ENCODE measurements around the gene MUC5B.
"Not testable (repeated sequence)": the region's sequence is repeated elsewhere in the genome, so short reads cannot be mapped to it uniquely, and the experiment has no call there.

MUC5B gene

DNA sequence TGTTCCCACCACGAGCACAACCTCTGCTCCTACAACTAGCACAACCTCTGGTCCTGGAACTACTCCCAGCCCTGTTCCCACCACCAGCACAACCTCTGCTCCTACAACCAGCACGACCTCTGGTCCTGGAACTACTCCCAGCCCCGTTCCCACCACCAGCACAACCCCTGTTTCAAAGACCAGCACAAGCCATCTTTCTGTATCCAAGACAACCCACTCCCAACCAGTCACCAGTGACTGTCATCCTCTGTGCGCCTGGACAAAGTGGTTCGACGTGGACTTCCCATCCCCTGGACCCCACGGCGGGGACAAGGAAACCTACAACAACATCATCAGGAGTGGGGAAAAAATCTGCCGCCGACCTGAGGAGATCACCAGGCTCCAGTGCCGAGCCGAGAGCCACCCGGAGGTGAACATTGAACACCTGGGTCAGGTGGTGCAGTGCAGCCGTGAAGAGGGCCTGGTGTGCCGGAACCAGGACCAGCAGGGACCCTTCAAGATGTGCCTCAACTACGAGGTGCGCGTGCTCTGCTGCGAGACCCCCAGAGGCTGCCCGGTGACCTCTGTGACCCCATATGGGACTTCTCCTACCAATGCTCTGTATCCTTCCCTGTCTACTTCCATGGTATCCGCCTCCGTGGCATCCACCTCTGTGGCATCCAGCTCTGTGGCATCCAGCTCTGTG is 30.9 kb upstream of the MUC5B start:
- not testable (repeated sequence) for DNase-seq

DNA sequence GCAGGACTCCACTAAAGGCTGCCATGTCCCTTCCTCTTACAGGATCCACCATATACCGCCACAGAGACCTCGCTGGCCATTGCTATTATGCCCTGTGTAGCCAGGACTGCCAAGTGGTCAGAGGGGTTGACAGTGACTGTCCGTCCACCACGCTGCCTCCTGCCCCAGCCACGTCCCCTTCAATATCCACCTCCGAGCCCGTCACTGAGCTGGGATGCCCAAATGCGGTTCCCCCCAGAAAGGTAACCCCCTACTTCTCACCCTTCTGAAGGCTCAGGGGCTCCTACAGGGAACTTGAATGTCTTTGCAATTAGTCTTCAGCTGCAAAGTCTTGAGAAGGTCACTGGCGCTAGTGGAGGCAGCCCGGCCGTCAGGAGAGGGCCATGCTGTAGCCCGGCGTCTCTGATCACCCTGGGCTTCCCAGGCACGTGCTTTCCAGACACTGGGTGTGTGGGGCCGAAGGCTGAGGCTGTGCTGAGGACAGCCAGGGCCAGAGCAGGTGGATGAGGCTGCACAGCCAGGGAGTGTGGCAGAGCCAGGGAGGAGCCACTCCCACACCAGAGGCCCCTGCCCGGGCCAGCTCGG is 30.0 kb upstream of the MUC5B start:
- no peak for DNase-seq

DNA sequence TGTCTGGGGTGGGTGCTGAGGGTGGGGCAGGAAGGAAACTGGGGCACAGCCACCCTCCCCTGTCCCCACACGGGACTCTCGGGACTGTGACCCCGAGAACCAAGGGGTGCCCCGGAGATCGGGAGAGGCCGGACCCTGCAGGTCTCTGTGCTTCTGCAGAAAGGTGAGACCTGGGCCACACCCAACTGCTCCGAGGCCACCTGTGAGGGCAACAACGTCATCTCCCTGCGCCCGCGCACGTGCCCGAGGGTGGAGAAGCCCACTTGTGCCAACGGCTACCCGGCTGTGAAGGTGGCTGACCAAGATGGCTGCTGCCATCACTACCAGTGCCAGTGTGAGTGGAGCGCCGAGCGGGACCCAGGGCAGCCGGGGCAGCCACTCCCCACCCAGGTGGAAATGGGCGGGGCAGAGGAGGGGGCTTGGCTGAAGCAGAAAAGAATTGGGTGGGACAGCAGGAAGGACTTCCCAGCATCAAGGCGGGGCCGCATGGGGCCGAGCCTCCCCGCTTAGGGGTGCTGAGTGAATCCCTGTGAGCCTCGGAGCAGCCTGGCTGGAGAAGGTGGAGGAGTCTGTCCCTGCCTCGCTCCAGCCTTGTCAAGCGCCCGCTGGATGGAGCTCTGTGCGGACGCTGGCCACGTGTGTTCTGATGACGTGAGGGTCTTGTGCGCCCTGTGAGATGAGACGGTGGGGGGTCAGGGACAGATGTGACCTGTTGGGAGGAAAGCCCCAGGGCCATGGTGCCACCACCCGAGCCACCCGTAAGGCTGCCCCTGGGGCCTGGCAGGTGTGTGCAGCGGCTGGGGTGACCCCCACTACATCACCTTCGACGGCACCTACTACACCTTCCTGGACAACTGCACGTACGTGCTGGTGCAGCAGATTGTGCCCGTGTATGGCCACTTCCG is 29.3 kb upstream of the MUC5B start:
- DNase-seq = no peak

DNA sequence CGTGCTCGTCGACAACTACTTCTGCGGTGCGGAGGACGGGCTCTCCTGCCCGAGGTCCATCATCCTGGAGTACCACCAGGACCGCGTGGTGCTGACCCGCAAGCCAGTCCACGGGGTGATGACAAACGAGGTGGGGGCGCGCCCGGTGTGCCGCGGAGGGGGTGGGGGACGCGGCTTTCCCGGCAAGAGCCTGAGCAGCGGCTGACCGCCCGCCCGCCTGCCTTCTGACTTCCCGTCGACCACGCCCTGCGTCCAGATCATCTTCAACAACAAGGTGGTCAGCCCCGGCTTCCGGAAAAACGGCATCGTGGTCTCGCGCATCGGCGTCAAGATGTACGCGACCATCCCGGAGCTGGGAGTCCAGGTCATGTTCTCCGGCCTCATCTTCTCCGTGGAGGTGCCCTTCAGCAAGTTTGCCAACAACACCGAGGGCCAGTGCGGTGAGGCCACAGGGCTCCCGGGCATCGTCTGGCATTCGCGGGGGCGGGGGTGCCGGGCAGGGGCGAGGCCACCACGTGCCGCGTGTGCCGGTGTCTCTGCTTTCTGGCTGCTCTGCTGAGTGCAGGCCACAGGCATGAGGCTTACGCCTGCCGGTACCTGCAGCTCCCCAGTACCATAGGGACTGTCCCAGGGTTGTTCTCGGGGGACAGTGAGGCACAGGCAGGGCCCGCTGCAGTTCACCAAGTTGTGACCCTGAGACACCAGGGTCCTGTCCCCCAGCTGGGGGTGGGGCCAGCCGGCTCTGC is 28.5 kb upstream of the MUC5B start:
- DNase-seq = no peak

DNA sequence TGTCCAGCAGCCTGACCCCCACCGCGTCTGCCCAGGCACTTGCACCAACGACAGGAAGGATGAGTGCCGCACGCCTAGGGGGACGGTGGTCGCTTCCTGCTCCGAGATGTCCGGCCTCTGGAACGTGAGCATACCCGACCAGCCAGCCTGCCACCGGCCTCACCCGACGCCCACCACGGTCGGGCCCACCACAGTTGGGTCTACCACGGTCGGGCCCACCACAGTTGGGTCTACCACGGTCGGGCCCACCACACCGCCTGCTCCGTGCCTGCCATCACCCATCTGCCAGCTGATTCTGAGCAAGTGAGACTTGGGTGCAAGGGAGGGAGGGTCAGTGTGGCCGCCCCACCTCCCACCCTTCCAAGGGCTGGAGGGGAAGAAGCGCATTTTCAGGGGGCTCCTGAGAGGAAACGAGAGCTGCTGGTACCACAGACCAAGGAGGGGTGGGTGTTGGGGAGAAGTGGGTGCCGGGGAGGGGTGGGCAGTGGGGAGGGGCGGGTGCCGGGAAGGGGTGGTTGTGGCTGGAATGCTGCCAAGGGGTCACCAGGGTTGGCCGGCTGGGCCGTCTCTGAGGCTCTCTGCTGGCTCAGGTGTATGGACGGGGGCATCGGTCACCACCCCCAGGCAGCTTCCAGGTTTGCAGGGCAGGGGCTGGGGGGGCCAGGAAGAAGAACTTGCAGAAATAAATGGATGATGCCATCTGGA is 27.7 kb upstream of the MUC5B start:
- no peak for DNase-seq

DNA sequence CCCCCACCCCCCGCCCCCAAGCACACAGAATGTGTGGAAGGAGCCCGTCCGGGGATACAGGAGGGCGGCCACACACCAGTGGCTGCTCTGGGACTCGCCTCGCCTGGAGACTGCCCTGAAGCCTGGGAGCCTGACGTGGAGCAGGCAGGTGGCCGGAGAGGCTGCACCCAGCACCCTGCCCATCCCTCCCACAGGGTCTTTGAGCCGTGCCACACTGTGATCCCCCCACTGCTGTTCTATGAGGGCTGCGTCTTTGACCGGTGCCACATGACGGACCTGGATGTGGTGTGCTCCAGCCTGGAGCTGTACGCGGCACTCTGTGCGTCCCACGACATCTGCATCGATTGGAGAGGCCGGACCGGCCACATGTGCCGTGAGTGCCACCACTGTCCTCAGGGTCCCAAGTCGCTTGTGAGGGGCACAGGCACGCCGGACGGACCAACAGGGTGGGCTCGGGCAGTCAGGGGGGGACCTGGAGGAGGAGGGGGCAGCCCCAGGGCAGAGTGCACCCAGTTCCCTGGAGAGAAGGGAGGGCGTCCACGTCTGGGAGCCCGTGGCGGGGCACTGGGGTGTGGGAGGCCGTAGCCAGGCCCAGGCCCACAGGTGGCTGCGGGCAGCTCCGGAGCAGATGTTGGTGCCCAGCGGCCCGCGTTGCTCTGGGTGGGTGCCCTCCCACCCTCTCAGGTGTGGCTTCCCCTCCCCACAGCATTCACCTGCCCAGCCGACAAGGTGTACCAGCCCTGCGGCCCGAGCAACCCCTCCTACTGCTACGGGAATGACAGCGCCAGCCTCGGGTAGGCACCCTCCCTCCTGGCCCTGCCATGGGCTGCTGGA is 27.0 kb upstream of the MUC5B start:
- DNase-seq = no peak

DNA sequence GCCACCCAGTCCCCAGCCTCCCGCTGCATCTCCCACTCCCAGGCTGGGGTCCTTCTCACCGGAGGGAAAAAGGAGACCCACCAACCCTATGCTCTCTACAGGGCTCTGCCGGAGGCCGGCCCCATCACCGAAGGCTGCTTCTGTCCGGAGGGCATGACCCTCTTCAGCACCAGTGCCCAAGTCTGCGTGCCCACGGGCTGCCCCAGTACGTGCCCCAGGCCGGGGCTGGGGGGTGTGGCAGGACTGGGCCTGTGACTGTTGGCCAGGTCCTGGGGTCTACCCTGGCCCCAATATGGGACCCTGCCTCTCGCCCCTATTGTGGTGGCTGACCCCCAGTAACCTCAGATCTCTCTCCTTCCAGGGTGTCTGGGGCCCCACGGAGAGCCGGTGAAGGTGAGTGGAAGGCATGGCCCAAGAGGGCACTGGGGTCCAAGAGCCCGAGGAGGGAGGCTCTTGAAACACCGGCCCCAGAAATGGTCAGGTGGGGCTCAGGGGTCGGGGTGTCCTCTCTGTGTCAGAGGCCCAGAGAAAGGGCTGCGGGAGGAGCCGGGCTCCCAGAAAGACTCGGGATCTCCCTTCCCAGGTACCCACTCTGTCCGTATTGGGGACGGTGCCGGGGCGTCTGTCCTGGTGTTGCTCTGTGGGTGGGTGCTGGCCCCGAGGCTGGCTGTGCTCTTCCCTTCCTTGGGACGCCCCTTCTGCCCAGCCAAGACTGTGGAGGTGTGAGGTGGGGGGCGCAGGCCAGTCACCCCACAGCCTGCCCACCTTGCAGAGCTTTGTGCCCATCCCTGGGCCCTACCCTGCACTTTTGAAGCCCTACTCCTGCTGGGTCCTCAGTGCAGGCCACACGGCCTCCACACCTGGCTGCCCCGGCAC is 26.1 kb upstream of the MUC5B start:
- no peak for DNase-seq

DNA sequence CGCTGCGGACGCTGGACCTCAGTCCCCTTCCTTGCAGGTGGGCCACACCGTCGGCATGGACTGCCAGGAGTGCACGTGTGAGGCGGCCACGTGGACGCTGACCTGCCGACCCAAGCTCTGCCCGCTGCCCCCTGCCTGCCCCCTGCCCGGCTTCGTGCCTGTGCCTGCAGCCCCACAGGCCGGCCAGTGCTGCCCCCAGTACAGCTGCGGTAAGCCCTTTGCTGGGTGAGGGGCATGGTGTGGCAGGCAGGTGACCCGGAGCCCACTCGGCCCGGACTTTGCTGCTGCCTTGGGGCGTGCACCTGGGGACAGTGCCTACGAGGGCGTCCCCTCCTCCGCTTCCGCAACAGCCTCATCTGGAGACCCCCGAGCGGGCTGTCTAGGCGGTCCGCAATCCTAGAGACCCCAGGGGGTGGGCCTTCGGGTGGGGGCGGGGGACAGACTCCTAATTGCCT is 25.4 kb upstream of the MUC5B start:
- no peak for DNase-seq

DNA sequence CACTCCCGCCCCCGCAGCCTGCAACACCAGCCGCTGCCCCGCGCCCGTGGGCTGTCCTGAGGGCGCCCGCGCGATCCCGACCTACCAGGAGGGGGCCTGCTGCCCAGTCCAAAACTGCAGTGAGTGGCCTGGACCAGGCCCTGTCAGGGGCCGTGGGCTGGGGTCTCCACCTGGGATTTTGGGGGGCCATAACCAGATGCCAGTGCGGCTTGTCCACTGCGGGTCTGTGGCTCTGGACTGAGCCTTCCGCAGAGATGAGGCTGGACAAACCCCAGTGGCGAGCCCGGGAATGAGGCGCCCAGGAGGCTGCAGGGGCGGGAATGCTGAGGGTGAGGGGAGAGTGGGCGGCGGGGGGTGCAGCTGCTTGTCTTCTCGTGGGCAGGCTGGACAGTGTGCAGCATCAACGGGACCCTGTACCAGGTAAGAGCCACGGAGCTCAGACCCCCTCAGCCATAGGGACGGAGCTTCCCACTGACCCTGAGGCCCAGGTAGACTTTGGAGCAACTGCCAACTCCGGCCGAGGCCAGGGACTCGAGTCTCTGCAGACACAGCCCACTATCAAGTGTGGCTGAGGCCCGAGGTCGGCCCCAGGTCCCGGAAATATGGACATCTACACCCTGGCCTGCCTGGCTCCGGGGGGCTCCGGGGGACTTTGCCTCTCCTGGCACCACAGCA is 24.8 kb upstream of the MUC5B start:
- no peak for DNase-seq

DNA sequence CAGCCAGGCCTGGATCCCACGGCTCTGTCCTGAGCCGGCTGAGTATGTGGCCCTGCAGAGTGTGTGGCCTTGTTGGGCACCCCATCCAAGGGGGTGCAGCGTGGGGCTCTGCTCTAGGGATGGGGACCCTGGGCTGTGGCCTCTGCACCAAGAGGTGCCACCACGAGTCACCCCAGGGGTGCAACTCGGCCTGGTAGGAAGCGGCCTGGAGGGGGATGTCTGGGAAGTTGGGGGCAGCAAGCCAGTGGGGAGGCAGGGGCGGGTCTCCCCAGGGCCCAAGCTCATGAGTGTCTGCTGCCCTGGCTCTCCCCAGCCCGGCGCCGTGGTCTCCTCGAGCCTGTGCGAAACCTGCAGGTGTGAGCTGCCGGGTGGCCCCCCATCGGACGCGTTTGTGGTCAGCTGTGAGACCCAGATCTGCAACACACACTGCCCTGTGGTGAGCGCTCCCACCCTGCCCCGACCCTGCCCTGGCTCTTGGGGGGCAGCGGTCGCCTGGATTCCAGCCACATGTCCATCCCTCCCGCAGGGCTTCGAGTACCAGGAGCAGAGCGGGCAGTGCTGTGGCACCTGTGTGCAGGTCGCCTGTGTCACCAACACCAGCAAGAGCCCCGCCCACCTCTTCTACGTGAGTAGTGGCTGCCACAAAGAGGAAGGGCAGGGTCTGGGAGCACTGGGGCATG is 24.2 kb upstream of the MUC5B start:
- no peak for DNase-seq

DNA sequence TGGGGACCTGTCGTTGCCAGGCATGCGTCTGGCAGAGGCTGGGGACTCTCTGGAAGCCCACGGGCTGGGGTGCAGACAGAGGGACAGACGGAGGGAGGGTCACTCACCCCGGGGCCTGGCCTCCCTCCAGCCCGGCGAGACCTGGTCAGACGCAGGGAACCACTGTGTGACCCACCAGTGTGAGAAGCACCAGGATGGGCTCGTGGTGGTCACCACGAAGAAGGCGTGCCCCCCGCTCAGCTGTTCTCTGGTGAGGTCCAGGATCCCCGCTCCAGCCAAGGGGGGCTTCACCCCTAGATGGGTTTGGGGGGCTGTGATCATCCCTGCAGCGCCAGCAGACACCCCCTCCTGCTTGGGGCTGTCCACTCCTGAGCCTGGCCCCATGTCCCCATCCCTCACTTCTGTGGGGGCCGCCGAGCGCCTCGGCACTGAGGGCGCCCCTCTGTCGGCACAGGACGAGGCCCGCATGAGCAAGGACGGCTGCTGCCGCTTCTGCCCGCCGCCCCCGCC is 23.6 kb upstream of the MUC5B start:
- DNase-seq = no peak

DNA sequence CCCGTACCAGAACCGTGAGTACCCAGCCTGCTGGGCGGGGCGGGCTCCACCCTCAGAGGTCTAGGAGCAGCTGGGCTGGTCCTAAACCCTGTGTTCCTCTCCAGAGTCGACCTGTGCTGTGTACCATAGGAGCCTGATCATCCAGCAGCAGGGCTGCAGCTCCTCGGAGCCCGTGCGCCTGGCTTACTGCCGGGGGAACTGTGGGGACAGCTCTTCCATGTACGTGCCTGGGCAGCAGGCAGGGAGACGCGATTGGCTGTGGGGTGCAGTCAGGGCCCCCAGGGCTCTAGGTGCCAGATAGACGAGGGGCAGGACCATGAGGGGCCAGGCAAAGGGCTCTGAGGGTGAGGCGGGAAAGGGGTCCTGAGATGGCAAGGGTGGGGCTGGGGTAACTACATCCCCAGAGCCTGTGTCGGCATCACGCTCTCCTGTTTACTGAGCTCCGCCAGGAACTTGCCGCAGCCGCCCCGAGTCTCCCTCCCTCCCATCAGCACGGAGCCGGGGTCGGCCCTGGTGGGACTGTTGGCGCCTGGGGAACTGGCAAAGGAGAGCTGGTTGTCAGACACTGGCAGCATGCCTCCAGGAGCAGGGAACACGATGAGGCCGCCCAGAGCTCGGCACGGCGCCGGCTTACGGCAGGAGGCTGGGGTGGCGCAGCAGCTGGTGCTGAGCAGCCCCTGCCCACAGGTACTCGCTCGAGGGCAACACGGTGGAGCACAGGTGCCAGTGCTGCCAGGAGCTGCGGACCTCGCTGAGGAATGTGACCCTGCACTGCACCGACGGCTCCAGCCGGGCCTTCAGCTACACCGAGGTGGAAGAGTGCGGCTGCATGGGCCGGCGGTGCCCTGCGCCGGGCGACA is 22.9 kb upstream of the MUC5B start:
- DNase-seq = no peak

DNA sequence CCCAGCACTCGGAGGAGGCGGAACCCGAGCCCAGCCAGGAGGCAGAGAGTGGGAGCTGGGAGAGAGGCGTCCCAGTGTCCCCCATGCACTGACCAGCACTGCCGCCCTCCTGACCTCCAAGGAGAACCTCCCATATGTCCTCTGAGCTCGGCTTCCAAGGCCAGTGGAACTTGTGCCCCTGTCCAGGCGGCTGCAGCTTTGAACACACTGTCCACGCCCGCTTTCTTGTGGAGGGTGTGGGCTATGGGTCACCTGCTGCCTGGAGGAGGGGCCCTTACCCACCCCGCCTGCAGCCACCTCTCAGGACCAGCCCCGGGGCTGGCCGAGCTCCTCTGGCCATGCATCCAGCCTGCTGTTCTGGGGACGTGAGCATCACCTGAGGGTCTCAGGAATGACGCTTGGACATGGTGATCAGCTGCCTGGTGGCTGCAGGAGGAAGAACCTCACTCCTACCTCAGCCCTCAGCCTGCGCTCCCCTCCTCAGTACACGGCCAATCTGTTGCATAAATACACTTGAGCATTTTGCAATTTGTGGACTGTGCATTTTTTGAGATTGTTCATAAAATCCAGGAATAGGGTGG is 22.2 kb upstream of the MUC5B start:
- no peak for DNase-seq

DNA sequence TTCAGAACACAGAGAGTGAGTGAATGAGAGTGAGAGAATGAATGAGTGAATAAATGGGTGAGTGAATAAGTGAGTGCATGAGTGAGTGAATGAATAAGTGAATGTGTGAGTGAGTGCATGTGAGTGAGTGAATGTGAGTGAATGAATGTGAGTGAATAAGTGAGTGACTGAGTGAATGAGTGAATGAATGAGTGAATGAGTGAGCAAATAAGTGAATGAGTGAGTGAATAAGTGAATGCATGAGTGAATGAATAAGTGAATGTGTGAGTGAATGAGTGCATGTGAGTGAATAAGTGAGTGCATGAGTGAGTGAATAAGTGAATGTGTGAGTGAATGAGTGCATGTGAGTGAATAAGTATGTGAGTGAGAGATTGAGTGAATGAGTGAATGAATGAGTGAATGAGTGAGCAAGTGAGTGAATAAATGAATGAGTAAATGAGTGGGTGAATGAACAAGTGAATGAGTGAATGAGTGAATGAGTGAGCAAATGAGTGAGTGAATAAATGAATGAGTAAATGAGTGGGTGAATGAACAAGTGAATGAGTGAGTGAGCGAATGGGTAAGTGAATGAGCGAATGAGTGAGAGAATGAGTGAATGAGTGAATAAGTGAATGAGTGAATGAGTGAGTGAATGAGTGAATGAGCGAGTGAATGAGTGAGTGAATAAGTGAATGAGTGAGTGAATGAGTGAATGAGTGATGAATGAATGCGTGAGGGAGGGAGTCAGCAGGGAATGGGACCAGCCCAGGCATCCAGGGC is 21.3 kb upstream of the MUC5B start:
- DNase-seq = no peak

DNA sequence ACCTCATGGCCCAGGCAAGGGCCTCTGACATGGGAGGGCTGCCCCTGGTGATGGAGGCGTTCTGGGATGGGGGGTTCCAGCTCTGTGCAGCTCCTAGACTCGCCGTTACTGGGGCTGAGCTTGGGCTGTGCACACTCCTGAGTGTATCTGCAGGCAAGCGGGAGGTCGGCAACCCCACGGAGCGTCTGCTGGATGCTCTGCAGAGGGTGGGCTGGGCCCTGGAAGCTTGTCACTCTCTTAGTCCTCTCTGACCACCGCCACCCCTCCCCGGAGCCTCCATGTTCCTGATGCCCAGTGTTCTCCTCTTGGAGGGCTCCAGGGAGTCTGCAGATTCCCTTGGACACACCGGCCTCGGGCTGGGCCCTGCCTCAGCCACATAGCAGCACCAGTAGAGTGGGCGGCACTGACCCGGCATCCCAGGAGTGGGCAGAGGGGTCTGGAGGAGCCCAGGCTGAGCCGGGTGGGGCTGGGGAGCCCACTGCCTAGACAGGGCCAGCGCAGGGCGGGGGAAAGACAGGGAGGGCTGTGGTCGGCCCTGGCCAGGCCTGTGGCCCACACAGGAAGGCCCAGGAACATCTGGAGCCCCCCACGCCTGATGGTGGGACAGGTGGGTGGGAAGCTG is 20.6 kb upstream of the MUC5B start:
- DNase-seq = no peak

DNA sequence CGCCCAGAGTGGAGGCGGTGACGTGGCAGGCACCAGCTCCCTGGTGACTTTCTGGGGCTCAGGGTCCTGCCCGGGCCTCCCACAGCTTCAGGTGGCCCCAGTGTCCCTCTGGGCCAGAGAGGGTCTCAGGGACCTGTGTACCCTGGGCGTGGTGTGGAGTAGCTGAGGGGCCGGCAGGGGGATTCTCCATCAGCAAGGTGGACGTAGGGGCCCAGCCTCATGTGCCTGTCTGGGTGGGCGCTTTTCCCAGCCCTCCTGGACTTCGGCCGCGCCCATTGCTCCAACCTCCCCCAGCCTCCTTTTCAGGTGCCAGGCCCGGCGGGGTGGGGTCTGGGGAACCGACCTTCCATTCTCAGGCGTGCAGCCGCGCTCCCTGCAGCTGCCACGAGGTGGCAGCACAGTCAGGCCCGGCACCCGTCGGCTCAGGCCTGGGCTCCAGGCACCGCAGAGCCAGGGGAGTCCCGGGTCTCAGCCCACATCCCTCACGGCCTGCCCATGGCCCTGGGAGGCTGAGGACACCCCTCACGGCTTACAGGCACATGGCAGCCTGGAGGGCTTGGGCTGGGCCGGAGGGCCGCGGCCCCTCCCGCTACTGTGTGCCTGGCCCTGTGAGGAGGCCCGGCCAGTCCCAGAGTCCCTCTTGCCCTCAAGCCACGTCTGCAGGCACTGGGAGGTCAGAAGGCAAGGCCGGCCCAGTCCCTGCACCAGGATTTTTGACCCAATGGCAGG is 19.9 kb upstream of the MUC5B start:
- peak; percentile 46 for DNase-seq

Data from activated effector memory CD4-positive, alpha-beta T cell treated with Interleukin-2 at 50 U/mL for 16 hours (primary cell).